ENCODE results near the gene ALPI. TPM values are rescaled to one million over a fixed set of nuclear protein-coding genes. Genes with fewer than 3 reads are reported as not detected.

Gene ALPI
- polyA plus RNA-seq, 4 donors, result 0.06 to 0.09 TPM; not detected in 2

- no peak for DNase-seq (ENCODE audit: low read depth in 4 of 4, low spot score in 3 of 4)
Measured at GRCh38 chr2:232458661-232459418, 2.9 kb downstream of the ALPI start.

- no peak for DNase-seq (ENCODE audit: low read depth in 4 of 4, low spot score in 3 of 4)
Measured at GRCh38 chr2:232459419-232460035, 3.6 kb downstream of the ALPI start.

GRCh38 chr2:232460171-232460570 lies 4.2 kb downstream of the ALPI start:
- DNase-seq (ENCODE audit: low read depth in 4 of 4, low spot score in 3 of 4), result no peak

GRCh38 chr2:232463701-232464543 lies 8.0 kb downstream of the ALPI start:
- DNase-seq (ENCODE audit: low read depth in 4 of 4, low spot score in 3 of 4), result no peak

GRCh38 chr2:232464544-232464885 lies 8.6 kb downstream of the ALPI start:
- no peak for DNase-seq (ENCODE audit: low read depth in 4 of 4, low spot score in 3 of 4)

GRCh38 chr2:232465061-232465460 lies 9.1 kb downstream of the ALPI start:
- no peak for DNase-seq (ENCODE audit: low read depth in 4 of 4, low spot score in 3 of 4)

- DNase-seq (ENCODE audit: low read depth in 4 of 4, low spot score in 3 of 4), result no peak
Measured at GRCh38 chr2:232466221-232466620, 10.3 kb downstream of the ALPI start.

- peak in 2 of 4 donors; percentile 29 to 55 for DNase-seq (ENCODE audit: low read depth in 4 of 4, low spot score in 3 of 4)
Measured at GRCh38 chr2:232473467-232473890, 17.5 kb downstream of the ALPI start.

- DNase-seq (ENCODE audit: low read depth in 4 of 4, low spot score in 3 of 4), result no peak
Measured at GRCh38 chr2:232476045-232476444, 20.1 kb downstream of the ALPI start.

- DNase-seq (ENCODE audit: low read depth in 4 of 4, low spot score in 3 of 4), result no peak
Measured at GRCh38 chr2:232476791-232477190, 20.8 kb downstream of the ALPI start.

- DNase-seq (ENCODE audit: low read depth in 4 of 4, low spot score in 3 of 4), result no peak
Measured at GRCh38 chr2:232477751-232478510, 22.0 kb downstream of the ALPI start.

GRCh38 chr2:232478571-232479340 lies 22.8 kb downstream of the ALPI start:
- no peak for DNase-seq (ENCODE audit: low read depth in 4 of 4, low spot score in 3 of 4)

- no peak for DNase-seq (ENCODE audit: low read depth in 4 of 4, low spot score in 3 of 4)
Measured at GRCh38 chr2:232479341-232480200, 23.6 kb downstream of the ALPI start.

- no peak for DNase-seq (ENCODE audit: low read depth in 4 of 4, low spot score in 3 of 4)
Measured at GRCh38 chr2:232480201-232481190, 24.5 kb downstream of the ALPI start.

GRCh38 chr2:232481322-232482140 lies 25.6 kb downstream of the ALPI start:
- no peak for DNase-seq (ENCODE audit: low read depth in 4 of 4, low spot score in 3 of 4)

GRCh38 chr2:232482301-232483238 lies 26.6 kb downstream of the ALPI start:
- no peak for DNase-seq (ENCODE audit: low read depth in 4 of 4, low spot score in 3 of 4)

Data from left renal pelvis (tissue), 4 donors.